Esophagus (tissue), 2 donors: ENCODE data around the gene NFIB. TPM values are rescaled to one million over a fixed set of nuclear protein-coding genes. Genes with fewer than 3 reads are reported as not detected.

Source experiments
- H3K27ac ChIP-seq, 2 donors: one replicate each; pipeline ENCODE4 v1.5.1; 2013; ENCODE audit warnings: low read depth in 2 of 2, mild to moderate bottlenecking in 2 of 2, inconsistent platforms in 1 of 2, low read length in 1 of 2, moderate library complexity in 1 of 2
- H3K27me3 ChIP-seq, 2 donors: one replicate each; pipeline ENCODE4 v1.6.1; 2013; ENCODE audit warnings: low read length in 2 of 2, control low read depth in 1 of 2, mild to moderate bottlenecking in 1 of 2; ENCODE audit not compliant: insufficient read depth in 2 of 2, control insufficient read depth in 1 of 2
- H3K36me3 ChIP-seq, 2 donors: one replicate each; pipeline ENCODE4 v1.6.1; 2013; ENCODE audit warnings: low read length in 1 of 2; ENCODE audit not compliant: control insufficient read depth in 2 of 2, insufficient read depth in 2 of 2
- H3K4me1 ChIP-seq, 2 donors: one replicate each; pipeline ENCODE4 v1.6.1; 2013; ENCODE audit warnings: low read length in 1 of 2; ENCODE audit not compliant: control insufficient read depth in 2 of 2, insufficient read depth in 2 of 2
- H3K4me3 ChIP-seq, 2 donors: one replicate each; pipeline ENCODE4 v1.5.1; 2013; ENCODE audit warnings: low read length in 2 of 2, mild to moderate bottlenecking in 2 of 2, low read depth in 1 of 2, moderate library complexity in 1 of 2
- H3K9me3 ChIP-seq, 2 donors: one replicate each; pipeline ENCODE4 v1.6.1; 2013; ENCODE audit warnings: mild to moderate bottlenecking in 2 of 2, low read depth in 1 of 2, low read length in 1 of 2, moderate library complexity in 1 of 2; ENCODE audit not compliant: control insufficient read depth in 2 of 2, insufficient read depth in 1 of 2
- WGBS, 2 donors: extraction: QIAGEN DNeasy Blood & Tissue Kit; methylation state at CpG; one replicate each; pipeline ENCODE4 v1.1.7; 2013; 5-methylcytosine and 5-hydroxymethylcytosine counted together
- polyA plus RNA-seq, 2 donors: library from polyadenylated mRNA; stranded (reverse); fragments of 200-250 nt; gene quantifications; one replicate each; pipeline ENCODE4 v1.2.3, GENCODE V29; 2013
- donor health status: healthy with polysubstance abuse.
- donor health status: Bipolar disorder and iron deficiency.

NFIB gene
- polyA plus RNA-seq, 2 donors = 4.0 to 6.6 TPM

GRCh38 chr9:14085810-14086209 is 228.1 kb downstream of the NFIB start:
- H3K27ac ChIP-seq = no peak overlapping the region
- WGBS, 2 donors = 92 to 100% methylated on average over 1 of the region's 1 CpG
- no peak overlapping the region for H3K4me3 ChIP-seq
- H3K4me1 ChIP-seq = no peaks in the 10 kb centered on the region
- no peaks in the 10 kb centered on the region for H3K9me3 ChIP-seq
- H3K27me3 ChIP-seq = no peaks in the 10 kb centered on the region
- no peaks in the 10 kb centered on the region for H3K36me3 ChIP-seq

GRCh38 chr9:14084867-14085266 is 229.1 kb downstream of the NFIB start:
- Histone ChIP-seq H3K9me3 (no peaks in the 10 kb centered on the region), H3K27ac (no peak overlapping the region), H3K27me3 (no peaks in the 10 kb centered on the region), H3K4me1 (no peaks in the 10 kb centered on the region), H3K4me3 (no peak overlapping the region), H3K36me3 (no peaks in the 10 kb centered on the region)
- 90 to 91% methylated on average over 3 of the region's 3 CpGs for WGBS, 2 donors

GRCh38 chr9:14083366-14083765 is 230.6 kb downstream of the NFIB start:
- Histone ChIP-seq H3K4me1 (no peaks in the 10 kb centered on the region), H3K27ac (no peak overlapping the region), H3K36me3 (no peaks in the 10 kb centered on the region), H3K9me3 (no peaks in the 10 kb centered on the region), H3K4me3 (no peak overlapping the region), H3K27me3 (no peaks in the 10 kb centered on the region)
- 81 to 87% methylated on average over 1 of the region's 1 CpG for WGBS, 2 donors

- H3K27me3 ChIP-seq = no peaks in the 10 kb centered on the region
- H3K36me3 ChIP-seq = no peaks in the 10 kb centered on the region
- WGBS, 2 donors = 83 to 90% methylated on average over 3 of the region's 3 CpGs
- H3K4me3 ChIP-seq = no peak overlapping the region
- no peak overlapping the region for H3K27ac ChIP-seq
- no peaks in the 10 kb centered on the region for H3K9me3 ChIP-seq
- H3K4me1 ChIP-seq = no peaks in the 10 kb centered on the region
Observed at GRCh38 chr9:14082732-14083131, 231.2 kb downstream of the NFIB start.

GRCh38 chr9:14081745-14082144 is 232.2 kb downstream of the NFIB start:
- H3K27me3 ChIP-seq = no peaks in the 10 kb centered on the region
- no peaks in the 10 kb centered on the region for H3K4me1 ChIP-seq
- H3K9me3 ChIP-seq = no peaks in the 10 kb centered on the region
- H3K4me3 ChIP-seq = no peak overlapping the region
- no peaks in the 10 kb centered on the region for H3K36me3 ChIP-seq
- H3K27ac ChIP-seq = no peak overlapping the region
- WGBS, 2 donors = 83 to 89% methylated on average over 4 of the region's 4 CpGs

GRCh38 chr9:14080959-14081542 is 232.9 kb downstream of the NFIB start:
- Histone ChIP-seq H3K4me3 (no peak overlapping the region), H3K27me3 (no peaks in the 10 kb centered on the region), H3K36me3 (no peaks in the 10 kb centered on the region), H3K4me1 (no peaks in the 10 kb centered on the region), H3K27ac (no peak overlapping the region), H3K9me3 (no peaks in the 10 kb centered on the region)
- whole genome bisulfite sequencing, 2 donors = 26 to 41% methylated on average over 6 of the region's 6 CpGs

- no peaks in the 10 kb centered on the region for H3K27me3 ChIP-seq
- H3K36me3 ChIP-seq = no peaks in the 10 kb centered on the region
- no peaks in the 10 kb centered on the region for H3K4me1 ChIP-seq
- H3K4me3 ChIP-seq = no peak overlapping the region
- WGBS, 2 donors = 86 to 88% methylated on average over 4 of the region's 4 CpGs
- H3K27ac ChIP-seq = no peak overlapping the region
- H3K9me3 ChIP-seq = no peaks in the 10 kb centered on the region
Observed at GRCh38 chr9:14079440-14079839, 234.5 kb downstream of the NFIB start.

- Histone ChIP-seq H3K27me3 (no peaks in the 10 kb centered on the region), H3K9me3 (no peaks in the 10 kb centered on the region), H3K4me1 (no peaks in the 10 kb centered on the region), H3K27ac (no peak overlapping the region), H3K36me3 (no peaks in the 10 kb centered on the region), H3K4me3 (no peak overlapping the region)
- 57 to 66% methylated on average over 4 of the region's 4 CpGs for WGBS, 2 donors
Observed at GRCh38 chr9:14077672-14078071, 236.3 kb downstream of the NFIB start.

GRCh38 chr9:14075218-14075617 is 238.7 kb downstream of the NFIB start:
- Histone ChIP-seq H3K27ac (no peak overlapping the region), H3K9me3 (no peaks in the 10 kb centered on the region), H3K4me1 (no peaks in the 10 kb centered on the region), H3K27me3 (no peaks in the 10 kb centered on the region), H3K36me3 (no peaks in the 10 kb centered on the region), H3K4me3 (no peak overlapping the region)
- 53 to 59% methylated on average over 4 of the region's 4 CpGs for WGBS, 2 donors

- Histone ChIP-seq H3K27ac (no peak overlapping the region), H3K4me1 (no peaks in the 10 kb centered on the region), H3K27me3 (no peaks in the 10 kb centered on the region), H3K4me3 (no peak overlapping the region), H3K9me3 (no peaks in the 10 kb centered on the region), H3K36me3 (no peaks in the 10 kb centered on the region)
- 73 to 77% methylated on average over 5 of the region's 5 CpGs for WGBS, 2 donors
Observed at GRCh38 chr9:14072850-14073249, 241.1 kb downstream of the NFIB start.
